Mesenteric fat pad (tissue), 1 donor: Measurements from ENCODE around the gene LAMA2. TPM values are rescaled to one million over a fixed set of nuclear protein-coding genes. Genes with fewer than 3 reads are reported as not detected.

ENCODE experiments used
- DNase-seq: peaks from one replicate; pipeline ENCODE4 v3.0.0-alpha.2; 2020; ENCODE audit warnings: low spot score
- total RNA-seq: library from RNA; stranded (reverse); fragmentation: NEBNext Ultra II Directional; extraction: Animal tissue kit (Norgen Biotek cat#: 25700); gene quantifications from one replicate; pipeline ENCODE4 v1.2.1, GENCODE V29; 2021
- donor health status: DM: yes; HTN: yes; CAD: no.

LAMA2 gene
- total RNA-seq, 1 donor from 2014 or later: 82.9 TPM

DNA sequence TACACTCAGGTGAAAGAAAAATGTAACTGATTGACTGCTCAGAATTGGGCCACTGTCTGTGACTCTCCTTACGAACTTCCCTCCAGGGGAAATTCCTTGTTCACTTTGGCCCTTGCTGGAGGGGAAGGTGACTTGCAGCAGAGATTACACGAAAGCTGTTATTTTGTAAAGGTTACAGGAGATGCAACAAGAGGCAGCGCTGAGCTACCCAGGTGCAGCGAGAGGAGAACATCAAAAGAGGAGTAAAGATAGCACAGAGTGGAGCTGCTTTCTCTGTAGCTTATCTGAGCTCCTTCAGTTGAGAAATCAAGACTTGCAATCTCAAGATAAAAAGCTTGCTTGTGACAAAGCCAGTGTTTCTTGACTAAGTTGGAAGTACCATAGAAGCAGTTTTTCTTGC, 682.4 kb downstream of the LAMA2 start:
- DNase-seq: no peak

DNA sequence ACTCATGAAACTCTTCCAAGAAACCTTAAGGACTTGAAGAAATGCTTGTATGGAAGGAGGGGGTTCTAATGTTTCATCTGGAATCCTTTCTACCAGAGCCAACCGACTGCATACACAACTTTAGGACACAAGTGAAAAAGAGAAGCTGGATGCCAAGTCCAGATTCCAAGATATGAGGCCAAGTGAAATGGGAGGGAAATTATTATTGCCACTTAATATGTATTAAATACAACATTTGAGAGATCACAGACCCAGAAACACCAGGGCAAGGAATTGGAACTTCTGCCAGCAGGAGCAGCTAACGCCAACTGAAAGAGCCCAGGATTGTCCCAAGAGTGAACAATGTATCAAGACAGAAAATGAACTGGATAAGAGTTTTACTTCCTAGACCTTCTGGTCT, 682.9 kb downstream of the LAMA2 start:
- DNase-seq: no peak
